GM19238 (cell line): Measurements from ENCODE around the gene ARSD.
"Not testable (repeated sequence)": the region's sequence is repeated elsewhere in the genome, so short reads cannot be mapped to it uniquely, and the experiment has no call there.

Experiments used
- DNase-seq: peaks from one replicate; pipeline ENCODE4 v3.0.0; 2011; ENCODE audit warnings: low spot score; ENCODE audit not compliant: insufficient read length

Gene ARSD

GRCh38 chrX:2892816-2893215 is 36.3 kb downstream of the ARSD start:
- DNase-seq, result no peak

GRCh38 chrX:2890536-2891460 is 38.3 kb downstream of the ARSD start:
- not testable (repeated sequence) for DNase-seq

- not testable (repeated sequence) for DNase-seq
Observed at GRCh38 chrX:2889706-2890490, 39.2 kb downstream of the ARSD start.

GRCh38 chrX:2889045-2889605 is 40.0 kb downstream of the ARSD start:
- no peak for DNase-seq

- no peak for DNase-seq
Observed at GRCh38 chrX:2888309-2888708, 40.8 kb downstream of the ARSD start.

- DNase-seq, result no peak
Observed at GRCh38 chrX:2883770-2884169, 45.4 kb downstream of the ARSD start.

- DNase-seq, result no peak
Observed at GRCh38 chrX:2879670-2880069, 49.5 kb downstream of the ARSD start.

GRCh38 chrX:2878563-2878962 is 50.6 kb downstream of the ARSD start:
- DNase-seq, result no peak

GRCh38 chrX:2875798-2876399 is 53.2 kb downstream of the ARSD start:
- no peak for DNase-seq

GRCh38 chrX:2875136-2875481 is 54.0 kb downstream of the ARSD start:
- DNase-seq, result no peak

- no peak for DNase-seq
Observed at GRCh38 chrX:2874222-2875135, 54.7 kb downstream of the ARSD start.

GRCh38 chrX:2872671-2873277 is 56.4 kb downstream of the ARSD start:
- DNase-seq, result no peak

- DNase-seq, result no peak
Observed at GRCh38 chrX:2871831-2872230, 57.3 kb downstream of the ARSD start.

GRCh38 chrX:2870650-2871049 is 58.5 kb downstream of the ARSD start:
- no peak for DNase-seq

GRCh38 chrX:2867206-2867605 is 61.9 kb downstream of the ARSD start:
- no peak for DNase-seq

GRCh38 chrX:2863646-2864045 is 65.5 kb downstream of the ARSD start:
- no peak for DNase-seq

GRCh38 chrX:2862404-2862803 is 66.7 kb downstream of the ARSD start:
- DNase-seq, result no peak

GRCh38 chrX:2859197-2859797 is 69.8 kb downstream of the ARSD start:
- DNase-seq, result no peak

- no peak for DNase-seq
Observed at GRCh38 chrX:2857566-2857965, 71.6 kb downstream of the ARSD start.

GRCh38 chrX:2855761-2856160 is 73.4 kb downstream of the ARSD start:
- no peak for DNase-seq
